ENCODE data around the gene MAGI1.

Gene MAGI1

DNA sequence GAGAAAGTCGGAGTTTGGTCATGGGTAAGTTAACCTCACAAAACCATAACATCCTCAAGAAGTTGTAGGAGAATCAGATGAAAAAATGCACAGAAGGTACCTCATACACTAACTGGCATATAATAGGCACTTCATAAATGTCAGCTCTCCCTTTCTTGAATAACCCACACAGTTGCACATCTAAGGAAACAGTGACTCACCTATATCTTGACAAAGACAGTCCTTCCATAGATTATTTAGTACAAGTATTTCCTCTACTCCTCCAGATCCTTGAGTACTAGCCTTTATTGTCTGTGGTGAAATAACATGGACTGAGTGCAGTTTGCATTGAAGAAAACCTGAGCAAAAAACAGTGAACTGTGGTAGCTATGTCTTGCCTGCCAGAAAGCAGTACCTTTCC lies 46.6 kb downstream of the MAGI1 start (continued):
- no peak for TF ChIP-seq POU6F1 (CRISPR knock-in tag; IDR thresholded peaks at IDR 0.05; ENCODE audit: borderline replicate concordance, low read depth)
- TF ChIP-seq ZFP30 (CRISPR knock-in tag; IDR thresholded peaks at IDR 0.05): no peak
- no peak for TF ChIP-seq ESRRG (CRISPR knock-in tag; IDR thresholded peaks at IDR 0.05)
- TF ChIP-seq CREB5 (CRISPR knock-in tag; IDR thresholded peaks at IDR 0.05; ENCODE audit: low read depth): no peak
- TF ChIP-seq ZC3H10 (CRISPR knock-in tag; IDR thresholded peaks at IDR 0.05): no peak
- TF ChIP-seq ISL1 (CRISPR knock-in tag; IDR thresholded peaks at IDR 0.05): no peak
- TF ChIP-seq ZNF8 (CRISPR knock-in tag; IDR thresholded peaks at IDR 0.05): no peak
- no peak for TF ChIP-seq OSR1 (CRISPR knock-in tag; IDR thresholded peaks at IDR 0.05)
- no peak for TF ChIP-seq CSRNP3 (CRISPR knock-in tag; IDR thresholded peaks at IDR 0.05)

GRCh38 chr3:65988411-65989180 lies 50.1 kb downstream of the MAGI1 start:
- no peak for ATAC-seq
- TF ChIP-seq TOX (CRISPR knock-in tag; IDR thresholded peaks at IDR 0.05; ENCODE audit: borderline replicate concordance) (no peak), ZC3H10 (CRISPR knock-in tag; IDR thresholded peaks at IDR 0.05) (no peak)

GRCh38 chr3:65986285-65986684 lies 52.4 kb downstream of the MAGI1 start:
- no peak for ATAC-seq
- TF ChIP-seq ESRRG (CRISPR knock-in tag; IDR thresholded peaks at IDR 0.05) (no peak), ZNF70 (CRISPR knock-in tag; IDR thresholded peaks at IDR 0.05) (no peak), ZC3H10 (CRISPR knock-in tag; IDR thresholded peaks at IDR 0.05) (no peak), OSR1 (CRISPR knock-in tag; IDR thresholded peaks at IDR 0.05) (no peak), ZNF8 (CRISPR knock-in tag; IDR thresholded peaks at IDR 0.05) (no peak), CSRNP3 (CRISPR knock-in tag; IDR thresholded peaks at IDR 0.05) (no peak), POU6F1 (CRISPR knock-in tag; IDR thresholded peaks at IDR 0.05; ENCODE audit: borderline replicate concordance, low read depth) (no peak), TCF4 (CRISPR knock-in tag; IDR thresholded peaks at IDR 0.05; ENCODE audit: borderline replicate concordance) (no peak), GLIS3 (CRISPR knock-in tag; IDR thresholded peaks at IDR 0.05) (no peak), ZFP30 (CRISPR knock-in tag; IDR thresholded peaks at IDR 0.05) (no peak), ISL1 (CRISPR knock-in tag; IDR thresholded peaks at IDR 0.05) (no peak)

- ATAC-seq: no peak
- TF ChIP-seq, protein P1, sequence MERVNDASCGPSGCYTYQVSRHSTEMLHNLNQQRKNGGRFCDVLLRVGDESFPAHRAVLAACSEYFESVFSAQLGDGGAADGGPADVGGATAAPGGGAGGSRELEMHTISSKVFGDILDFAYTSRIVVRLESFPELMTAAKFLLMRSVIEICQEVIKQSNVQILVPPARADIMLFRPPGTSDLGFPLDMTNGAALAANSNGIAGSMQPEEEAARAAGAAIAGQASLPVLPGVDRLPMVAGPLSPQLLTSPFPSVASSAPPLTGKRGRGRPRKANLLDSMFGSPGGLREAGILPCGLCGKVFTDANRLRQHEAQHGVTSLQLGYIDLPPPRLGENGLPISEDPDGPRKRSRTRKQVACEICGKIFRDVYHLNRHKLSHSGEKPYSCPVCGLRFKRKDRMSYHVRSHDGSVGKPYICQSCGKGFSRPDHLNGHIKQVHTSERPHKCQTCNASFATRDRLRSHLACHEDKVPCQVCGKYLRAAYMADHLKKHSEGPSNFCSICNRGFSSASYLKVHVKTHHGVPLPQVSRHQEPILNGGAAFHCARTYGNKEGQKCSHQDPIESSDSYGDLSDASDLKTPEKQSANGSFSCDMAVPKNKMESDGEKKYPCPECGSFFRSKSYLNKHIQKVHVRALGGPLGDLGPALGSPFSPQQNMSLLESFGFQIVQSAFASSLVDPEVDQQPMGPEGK (CRISPR knock-in tag; IDR thresholded peaks at IDR 0.05; ENCODE audit: borderline replicate concordance): no peak
Measured at GRCh38 chr3:65984975-65985374, 53.7 kb downstream of the MAGI1 start.

DNA sequence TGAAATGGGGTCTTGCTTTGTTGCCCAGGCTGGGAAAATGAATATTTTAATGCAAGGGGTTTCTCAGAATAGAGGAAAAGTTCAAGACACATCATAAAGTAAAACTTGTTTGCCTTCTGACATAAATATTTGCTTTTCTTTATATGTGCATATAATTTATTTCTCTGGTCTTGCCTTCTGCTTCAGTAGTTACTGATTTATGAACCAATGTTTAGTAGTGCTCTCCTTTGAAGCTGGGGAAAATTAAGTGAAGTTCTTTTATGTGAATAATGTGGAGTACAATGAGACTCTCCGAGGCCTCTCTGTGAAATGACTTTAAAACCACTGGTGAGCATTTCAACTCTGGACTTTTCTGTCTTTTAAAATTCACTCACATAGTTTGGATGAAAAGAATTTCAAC lies 55.6 kb downstream of the MAGI1 start:
- no peak for ATAC-seq
- TF ChIP-seq BACH2 (CRISPR knock-in tag; IDR thresholded peaks at IDR 0.05; ENCODE audit: borderline replicate concordance): no peak
- TF ChIP-seq ZNF565 (CRISPR knock-in tag; conservative IDR thresholded peaks at IDR 0.05; ENCODE audit: low read depth): no peak
- no peak for TF ChIP-seq ZFP3 (CRISPR knock-in tag; IDR thresholded peaks at IDR 0.05)
- no peak for TF ChIP-seq ESRRG (CRISPR knock-in tag; IDR thresholded peaks at IDR 0.05)
- TF ChIP-seq CSRNP3 (CRISPR knock-in tag; IDR thresholded peaks at IDR 0.05): no peak
- no peak for TF ChIP-seq SNAI2 (CRISPR knock-in tag; IDR thresholded peaks at IDR 0.05)
- no peak for TF ChIP-seq CREB5 (CRISPR knock-in tag; IDR thresholded peaks at IDR 0.05; ENCODE audit: low read depth)
- no peak for TF ChIP-seq ZNF8 (CRISPR knock-in tag; IDR thresholded peaks at IDR 0.05)
- TF ChIP-seq ZC3H10 (CRISPR knock-in tag; IDR thresholded peaks at IDR 0.05): no peak
